HepG2 (cell line): Measurements from ENCODE around the gene SCARF1. TPM values are rescaled to one million over a fixed set of nuclear protein-coding genes. Genes with fewer than 3 reads are reported as not detected.

ENCODE experiments used
- ARNT2 ChIP-seq: sonication (generic); formaldehyde crosslinking; IDR thresholded peaks from 2 replicates; pipeline ENCODE4 v1.8.0; 2022; ENCODE audit warnings: mild to moderate bottlenecking, low read depth, missing genetic modification reagents, moderate library complexity
- BORCS8-MEF2B ChIP-seq: sonication (generic); formaldehyde crosslinking; IDR thresholded peaks from 2 replicates; pipeline ENCODE4 v1.8.0; 2022; ENCODE audit warnings: mild to moderate bottlenecking, missing genetic modification reagents
- DZIP1 ChIP-seq: sonication (generic); formaldehyde crosslinking; IDR thresholded peaks from 2 replicates; pipeline ENCODE4 v1.5.0; 2020; ENCODE audit warnings: mild to moderate bottlenecking, missing genetic modification reagents
- GTF3A ChIP-seq: sonication (generic); formaldehyde crosslinking; conservative IDR thresholded peaks from 2 replicates; pipeline ENCODE4 v1.4.0; 2020; ENCODE audit warnings: mild to moderate bottlenecking, missing genetic modification reagents
- GZF1 ChIP-seq: sonication (generic); formaldehyde crosslinking; IDR thresholded peaks from 2 replicates; pipeline ENCODE4 v1.5.1; 2020; ENCODE audit warnings: mild to moderate bottlenecking, missing genetic modification reagents
- HMG20B ChIP-seq: conservative IDR thresholded peaks from 2 replicates; pipeline ENCODE4 v1.6.1; 2016; ENCODE audit warnings: missing genetic modification reagents, missing compliant biosample characterization
- HNF1B ChIP-seq: sonication (generic); formaldehyde crosslinking; IDR thresholded peaks from 2 replicates; pipeline ENCODE4 v1.5.1; 2020; ENCODE audit warnings: mild to moderate bottlenecking, moderate library complexity, missing genetic modification reagents
- MBNL3 ChIP-seq: fragments of 250-450 bp; sonication (Bioruptor Pico); conservative IDR thresholded peaks from 2 replicates; pipeline ENCODE4 v1.8.0; 2022; ENCODE audit warnings: mild to moderate bottlenecking, inconsistent platforms
- MEF2D ChIP-seq: sonication (generic); formaldehyde crosslinking; IDR thresholded peaks from 2 replicates; pipeline ENCODE4 v1.5.1; 2020; ENCODE audit warnings: mild to moderate bottlenecking, missing genetic modification reagents
- MLLT10 ChIP-seq: sonication (generic); formaldehyde crosslinking; IDR thresholded peaks from 2 replicates; pipeline ENCODE4 v1.4.0; 2020; ENCODE audit warnings: missing genetic modification reagents
- RFXAP ChIP-seq: sonication (generic); formaldehyde crosslinking; IDR thresholded peaks from 2 replicates; pipeline ENCODE4 v1.4.0; 2020; ENCODE audit warnings: missing genetic modification reagents, borderline replicate concordance
- SAP130 ChIP-seq: IDR thresholded peaks from 2 replicates; pipeline ENCODE4 v1.6.1; 2016; ENCODE audit warnings: low read depth
- TOE1 ChIP-seq: sonication (generic); formaldehyde crosslinking; IDR thresholded peaks from 2 replicates; pipeline ENCODE4 v1.4.0; 2020; ENCODE audit warnings: mild to moderate bottlenecking, missing genetic modification reagents
- TP53 ChIP-seq: sonication (generic); formaldehyde crosslinking; conservative IDR thresholded peaks from 2 replicates; pipeline ENCODE4 v1.4.0; 2020; ENCODE audit warnings: missing genetic modification reagents
- WIZ ChIP-seq: sonication (generic); formaldehyde crosslinking; IDR thresholded peaks from 2 replicates; pipeline ENCODE4 v1.5.1; 2020; ENCODE audit warnings: mild to moderate bottlenecking, missing genetic modification reagents
- ZMYM3 ChIP-seq: sonication (generic); formaldehyde crosslinking; IDR thresholded peaks from 2 replicates; pipeline ENCODE4 v1.5.1; 2020; ENCODE audit warnings: mild to moderate bottlenecking, missing genetic modification reagents
- ZNF225 ChIP-seq: sonication (generic); formaldehyde crosslinking; IDR thresholded peaks from 2 replicates; pipeline ENCODE4 v1.4.0; 2020; ENCODE audit warnings: mild to moderate bottlenecking, missing genetic modification reagents
- ZNF234 ChIP-seq: sonication (generic); formaldehyde crosslinking; conservative IDR thresholded peaks from 2 replicates; pipeline ENCODE4 v1.5.1; 2020; ENCODE audit warnings: mild to moderate bottlenecking, missing genetic modification reagents
- ZNF503 ChIP-seq: sonication (generic); formaldehyde crosslinking; IDR thresholded peaks from 2 replicates; pipeline ENCODE4 v1.4.0; 2020; ENCODE audit warnings: missing genetic modification reagents
- ZNF639 ChIP-seq: conservative IDR thresholded peaks from 2 replicates; pipeline ENCODE4 v1.6.1; 2018; ENCODE audit warnings: missing genetic modification reagents
- ZNF678 ChIP-seq: sonication (generic); formaldehyde crosslinking; IDR thresholded peaks from 2 replicates; pipeline ENCODE4 v1.4.0; 2020; ENCODE audit warnings: mild to moderate bottlenecking, missing genetic modification reagents
- ZNF776 ChIP-seq: sonication (generic); formaldehyde crosslinking; IDR thresholded peaks from 2 replicates; pipeline ENCODE4 v1.4.0; 2020; ENCODE audit warnings: mild to moderate bottlenecking, missing genetic modification reagents
- polyA plus RNA-seq, 8 experiments: library from polyadenylated mRNA; depleted of rRNA in 3 of 8; stranded (reverse) in 7 of 8; unstranded in 1 of 8; fragments of >200 nt; fragmentation: Illumina TruSeq in 4 of 8; extraction: Trizol in 4 of 8; gene quantifications; 2 replicates each; pipeline versions ENCODE4 v1.2.1 to v1.2.3, GENCODE V29; 2011 to 2016; ENCODE audit warnings: low read depth in 4 of 8, missing spikeins in 1 of 8, mixed read lengths in 1 of 8; ENCODE audit not compliant: insufficient read depth in 1 of 8
- total RNA-seq, 5 experiments: library from RNA; depleted of rRNA; stranded (reverse); fragments of >200 nt; fragmentation: Illumina TruSeq; extraction: Trizol; gene quantifications; 2 replicates each; pipeline ENCODE4 v1.2.3, GENCODE V29; 2016; ENCODE audit warnings: low read depth in 1 of 5

SCARF1 gene
- total and polyA plus RNA-seq, 2 of the 13 experiments (the other 11 are each of a cell fraction or from before 2014, with no cell fraction given): 0.24 to 0.71 TPM

GRCh38 chr17:1627982-1628855 lies 17.3 kb downstream of the SCARF1 start, which contains the start of gene SLC43A2 (continued):
- TF ChIP-seq GZF1 (CRISPR knock-in tag) (no peak), RFXAP (CRISPR knock-in tag) (peak; percentile 80), ZNF503 (CRISPR knock-in tag) (no peak), MLLT10 (CRISPR knock-in tag) (no peak), MBNL3 (no peak), HNF1B (CRISPR knock-in tag) (no peak), DZIP1 (CRISPR knock-in tag) (no peak; the same call in 1 of the 2 replicates), ZNF234 (CRISPR knock-in tag) (no peak), MEF2D (CRISPR knock-in tag) (no peak), SAP130 (peak; percentile 73), ZNF639 (CRISPR knock-in tag) (0 out of 2 replicates have a peak, but pooled peaks have one; percentile 32), ZNF678 (CRISPR knock-in tag) (no peak), GTF3A (CRISPR knock-in tag) (no peak), HMG20B (CRISPR knock-in tag) (no peak; the same call in 1 of the 2 replicates), ARNT2 (CRISPR knock-in tag) (peak; percentile 41; the same call in 1 of the 2 replicates), TP53 (CRISPR knock-in tag) (no peak), ZMYM3 (peak; percentile 71), ZNF776 (CRISPR knock-in tag) (peak; percentile 79), BORCS8-MEF2B (CRISPR knock-in tag) (no peak), TOE1 (CRISPR knock-in tag) (no peak), WIZ (CRISPR knock-in tag) (no peak), ZNF225 (CRISPR knock-in tag) (no peak; the same call in 1 of the 2 replicates)
